ENCODE data around the gene SPOCK1. TPM values are rescaled to one million over a fixed set of nuclear protein-coding genes. Genes with fewer than 3 reads are reported as not detected.

The SPOCK1 gene
- total and polyA plus RNA-seq, 2 of the 4 experiments (the other 2 are of a cell fraction): 5.0 to 20.3 TPM

GRCh38 chr5:137205231-137206027 is 293.7 kb downstream of the SPOCK1 start:
- Histone ChIP-seq H3K36me3 (ENCODE audit: control insufficient read depth, insufficient read depth, low read length) (no peaks in the 10 kb centered on the region), H3K56ac (ENCODE audit: extremely low read depth, insufficient read depth, low read length) (no peak overlapping the region), H3K4me1 (ENCODE audit: control insufficient read depth, insufficient read depth, low read length) (peaks cover 2% of the 10 kb centered on the region; the same call in 1 of the 2 replicates), H3K4me3 (ENCODE audit: insufficient read depth, low read depth, low read length) (no peak overlapping the region), H2BK120ac (ENCODE audit: low read depth, low read length) (no peak overlapping the region), H3K18ac (ENCODE audit: low read depth, low read length) (no peak overlapping the region), H3K9me1 (ENCODE audit: insufficient read depth, low read length) (no peaks in the 10 kb centered on the region), H3K4me2 (ENCODE audit: low read depth, low read length) (no peak overlapping the region), H3K14ac (replicated peaks; ENCODE audit: low read depth, low read length) (no peak overlapping the region), H4K5ac (ENCODE audit: low read depth, low read length) (no peak overlapping the region), H2BK5ac (ENCODE audit: low read depth, low read length, poor library complexity, severe bottlenecking) (no peak overlapping the region), H4K91ac (ENCODE audit: insufficient read depth, low read depth, low read length) (no peak overlapping the region), H3K23ac (ENCODE audit: low read depth, low read length) (no peak overlapping the region), H3K27me3 (ENCODE audit: control insufficient read depth, insufficient read depth, low read length) (no peaks in the 10 kb centered on the region; the same call in 1 of the 2 replicates), H4K20me1 (ENCODE audit: insufficient read depth, low read length) (no peaks in the 10 kb centered on the region), H2AK9ac (replicated peaks; ENCODE audit: low read depth, low read length, poor library complexity) (no peak overlapping the region), H4K8ac (ENCODE audit: low read depth in 2 of 2, low read length in 2 of 2) (no peak overlapping the region), H2AFZ (replicated peaks; ENCODE audit: low read length, poor library complexity) (no peak overlapping the region), H3K27ac (ENCODE audit: insufficient read depth, low read length) (no peak overlapping the region), H2BK15ac (ENCODE audit: low read depth, low read length) (no peak overlapping the region), H2BK20ac (ENCODE audit: low read depth, low read length) (no peak overlapping the region), H3K4ac (ENCODE audit: low read depth, low read length) (no peak overlapping the region), H3K79me1 (ENCODE audit: low read depth in 1 of 2, low read length in 2 of 2) (no peaks in the 10 kb centered on the region), H2AK5ac (ENCODE audit: low read depth, low read length) (no peak overlapping the region), H3K9me3 (ENCODE audit: control insufficient read depth, insufficient read depth, low read length) (no peaks in the 10 kb centered on the region), H3K9ac (ENCODE audit: low read depth, low read length) (no peak overlapping the region)
- 60% methylated on average over 1 of the region's 6 CpGs; no CpG with 5 or more reads in 1 of the 2 experiments for WGBS, 2 experiments (ENCODE audit: extremely low coverage in 2 of 2, insufficient read length in 1 of 2)
- intact Hi-C loops (cut with micrococcal nuclease) (no loop called here), dilution Hi-C loops (cut with HindIII; ENCODE audit: low sequenced_read_pairs, unreplicated experiment) (no loop called here), in situ Hi-C loops (cut with MboI; ENCODE audit: low sequenced_read_pairs) (no loop called here)
- BruUV-seq (replicated peaks): no TSS peak
- ChIA-PET POLR2A (ENCODE audit: unreplicated experiment) (no interaction called here), CTCF (interaction anchor here (2.1 kb wide), 1 partner anchor 9 kb away, joined by 5 read pairs; no protein-coding TSS in a partner anchor)
- no peak for ATAC-seq (ENCODE audit: low read depth)
- DNase-seq: no peak
- TF ChIP-seq CHD1 (IDR thresholded peaks at IDR 0.05; ENCODE audit: low read depth, low read length) (no peak), NFE2L2 (IDR thresholded peaks at IDR 0.05; ENCODE audit: low read depth, low read length) (no peak), RAD21 (IDR thresholded peaks at IDR 0.05; ENCODE audit: low read length) (no peak), FOS (IDR thresholded peaks at IDR 0.05; ENCODE audit: low read depth, low read length) (no peak), USF2 (IDR thresholded peaks at IDR 0.05; ENCODE audit: low read depth, low read length) (no peak), BHLHE40 (IDR thresholded peaks at IDR 0.05; ENCODE audit: low read depth, low read length) (no peak), POLR2A (IDR thresholded peaks at IDR 0.05; ENCODE audit: low read depth, low read length) (no peak), RCOR1 (IDR thresholded peaks at IDR 0.05; ENCODE audit: insufficient replicate concordance, low read length) (no peak), MAZ (IDR thresholded peaks at IDR 0.05; ENCODE audit: borderline replicate concordance, low read depth, low read length) (no peak), ELK1 (IDR thresholded peaks at IDR 0.05; ENCODE audit: borderline replicate concordance, low read depth, low read length) (no peak), MXI1 (IDR thresholded peaks at IDR 0.05; ENCODE audit: borderline replicate concordance, low read depth, low read length) (no peak), MAFK (IDR thresholded peaks at IDR 0.05; ENCODE audit: low read depth, low read length) (no peak), CTCF (conservative IDR thresholded peaks at IDR 0.05; ENCODE audit: low read depth, low read length) (no peak), RFX5 (IDR thresholded peaks at IDR 0.05; ENCODE audit: low read depth, low read length) (no peak), SMC3 (IDR thresholded peaks at IDR 0.05; ENCODE audit: low read depth, low read length) (no peak)

Measured in IMR-90 (cell line).